RWPE2 (cell line): ENCODE data around the gene BCAS4.
"Not testable (repeated sequence)": the region's sequence is repeated elsewhere in the genome, so short reads cannot be mapped to it uniquely, and the experiment has no call there.

Experiments used
- ATAC-seq: fragments of 200-7000 bp; cut with Tn5 transposase; 3 replicates; pipeline ENCODE4 v1.9.1; 2021; ENCODE audit warnings: low read depth
- DNase-seq: peaks from one replicate; pipeline ENCODE4 v3.0.0-alpha.2; 2020; ENCODE audit warnings: low spot score
- H3K27ac ChIP-seq: fragments of 450-650 bp; 2 replicates; pipeline ENCODE4 v1.5.1; 2017; ENCODE audit warnings: mild to moderate bottlenecking; ENCODE audit not compliant: poor library complexity, severe bottlenecking
- H3K27me3 ChIP-seq: fragments of 250-450 bp; sonication (Bioruptor Pico); 2 replicates; pipeline ENCODE4 v1.5.1; 2021; ENCODE audit warnings: mild to moderate bottlenecking, moderate library complexity; ENCODE audit not compliant: insufficient read depth, poor library complexity, severe bottlenecking
- H3K36me3 ChIP-seq: fragments of 250-450 bp; sonication (Bioruptor Pico); 2 replicates; pipeline ENCODE4 v1.5.1; 2020; ENCODE audit warnings: low read depth, mild to moderate bottlenecking, moderate library complexity
- H3K4me1 ChIP-seq: fragments of 250-450 bp; sonication (Bioruptor Pico); 2 replicates; pipeline ENCODE4 v1.5.1; 2021; ENCODE audit warnings: mild to moderate bottlenecking, moderate library complexity; ENCODE audit not compliant: insufficient read depth, poor library complexity, severe bottlenecking
- H3K4me3 ChIP-seq: fragments of 250-450 bp; sonication (Bioruptor Pico); 2 replicates; pipeline ENCODE4 v1.5.1; 2021; ENCODE audit warnings: mild to moderate bottlenecking, moderate library complexity; ENCODE audit not compliant: severe bottlenecking
- H3K9me3 ChIP-seq: fragments of 250-450 bp; sonication (Bioruptor Pico); 2 replicates; pipeline ENCODE4 v1.5.1; 2021; ENCODE audit warnings: mild to moderate bottlenecking, moderate library complexity; ENCODE audit not compliant: severe bottlenecking
- CTCF ChIP-seq: fragments of 450-650 bp; IDR thresholded peaks from one replicate; pipeline ENCODE4 v1.5.1; 2017; ENCODE audit warnings: mild to moderate bottlenecking, moderate library complexity; ENCODE audit not compliant: poor library complexity, severe bottlenecking

Gene BCAS4

GRCh38 chr20:50758992-50759391 is 35.9 kb upstream of the BCAS4 start:
- DNase-seq (peak; percentile 54), ATAC-seq (no peak)
- Histone ChIP-seq H3K4me1 (peaks cover 30% of the 10 kb centered on the region), H3K27me3 (no peaks in the 10 kb centered on the region), H3K4me3 (no peak overlapping the region), H3K36me3 (no peaks in the 10 kb centered on the region), H3K27ac (no peak overlapping the region), H3K9me3 (no peaks in the 10 kb centered on the region)
- no peak for TF ChIP-seq CTCF

- peaks cover 35% of the 10 kb centered on the region for H3K4me1 ChIP-seq
- ATAC-seq (no peak), DNase-seq (no peak)
- H3K27ac ChIP-seq: peak overlapping the region; percentile 99
- no peak overlapping the region for H3K4me3 ChIP-seq
- no peak for TF ChIP-seq CTCF
- H3K9me3 ChIP-seq: no peaks in the 10 kb centered on the region
- H3K36me3 ChIP-seq: no peaks in the 10 kb centered on the region
- no peaks in the 10 kb centered on the region for H3K27me3 ChIP-seq
These were observed 35.2 kb upstream of the BCAS4 start for GRCh38 chr20:50759678-50760077.

- H3K4me3 ChIP-seq: no peak overlapping the region
- no peaks in the 10 kb centered on the region for H3K9me3 ChIP-seq
- H3K36me3 ChIP-seq: no peaks in the 10 kb centered on the region
- H3K27me3 ChIP-seq: no peaks in the 10 kb centered on the region
- peak overlapping the region; percentile 99 for H3K27ac ChIP-seq
- peaks cover 44% of the 10 kb centered on the region for H3K4me1 ChIP-seq
- TF ChIP-seq CTCF: no peak
- ATAC-seq (no peak), DNase-seq (peak; percentile 84)
These were observed 32.8 kb upstream of the BCAS4 start for GRCh38 chr20:50762045-50762422.

GRCh38 chr20:50762435-50763220 is 32.2 kb upstream of the BCAS4 start:
- H3K27ac ChIP-seq: peak overlapping the region; percentile 99

GRCh38 chr20:50763550-50764458 is 31.1 kb upstream of the BCAS4 start:
- Histone ChIP-seq H3K27ac (peak overlapping the region; percentile 99), H3K4me1 (peaks cover 44% of the 10 kb centered on the region)
- peak; percentile 61 for DNase-seq

More at GRCh38 chr20:50762435-50763220, 32.2 kb upstream of the BCAS4 start:
- peak; percentile 34 for ATAC-seq
- H3K9me3 ChIP-seq: no peaks in the 10 kb centered on the region
- peak; percentile 88 for DNase-seq
- H3K36me3 ChIP-seq: no peaks in the 10 kb centered on the region
- H3K4me3 ChIP-seq: no peak overlapping the region
- H3K27me3 ChIP-seq: no peaks in the 10 kb centered on the region
- no peak for TF ChIP-seq CTCF
- peaks cover 44% of the 10 kb centered on the region for H3K4me1 ChIP-seq

GRCh38 chr20:50765251-50765650 is 29.6 kb upstream of the BCAS4 start:
- peaks cover 44% of the 10 kb centered on the region for H3K4me1 ChIP-seq
- H3K27me3 ChIP-seq, H3K9me3 ChIP-seq, H3K4me3 ChIP-seq, H3K36me3 ChIP-seq, ATAC-seq: not testable (repeated sequence)
- peak overlapping the region; percentile 99 for H3K27ac ChIP-seq
- peak; percentile 53 for DNase-seq

More at GRCh38 chr20:50763550-50764458, 31.1 kb upstream of the BCAS4 start:
- not testable (repeated sequence) for H3K36me3 ChIP-seq, H3K9me3 ChIP-seq, ATAC-seq, H3K27me3 ChIP-seq, H3K4me3 ChIP-seq
